Esophagus (tissue), 2 donors: Measurements from ENCODE around the gene HPRT1. TPM values are rescaled to one million over a fixed set of nuclear protein-coding genes. Genes with fewer than 3 reads are reported as not detected.

Experiments
- H3K27ac ChIP-seq, 2 donors: one replicate each; pipeline ENCODE4 v1.5.1; 2013; ENCODE audit warnings: low read depth in 2 of 2, mild to moderate bottlenecking in 2 of 2, inconsistent platforms in 1 of 2, low read length in 1 of 2, moderate library complexity in 1 of 2
- H3K27me3 ChIP-seq, 2 donors: one replicate each; pipeline ENCODE4 v1.6.1; 2013; ENCODE audit warnings: low read length in 2 of 2, control low read depth in 1 of 2, mild to moderate bottlenecking in 1 of 2; ENCODE audit not compliant: insufficient read depth in 2 of 2, control insufficient read depth in 1 of 2
- H3K36me3 ChIP-seq, 2 donors: one replicate each; pipeline ENCODE4 v1.6.1; 2013; ENCODE audit warnings: low read length in 1 of 2; ENCODE audit not compliant: control insufficient read depth in 2 of 2, insufficient read depth in 2 of 2
- H3K4me1 ChIP-seq, 2 donors: one replicate each; pipeline ENCODE4 v1.6.1; 2013; ENCODE audit warnings: low read length in 1 of 2; ENCODE audit not compliant: control insufficient read depth in 2 of 2, insufficient read depth in 2 of 2
- H3K4me3 ChIP-seq, 2 donors: one replicate each; pipeline ENCODE4 v1.5.1; 2013; ENCODE audit warnings: low read length in 2 of 2, mild to moderate bottlenecking in 2 of 2, low read depth in 1 of 2, moderate library complexity in 1 of 2
- H3K9me3 ChIP-seq, 2 donors: one replicate each; pipeline ENCODE4 v1.6.1; 2013; ENCODE audit warnings: mild to moderate bottlenecking in 2 of 2, low read depth in 1 of 2, low read length in 1 of 2, moderate library complexity in 1 of 2; ENCODE audit not compliant: control insufficient read depth in 2 of 2, insufficient read depth in 1 of 2
- WGBS, 2 donors: extraction: QIAGEN DNeasy Blood & Tissue Kit; methylation state at CpG; one replicate each; pipeline ENCODE4 v1.1.7; 2013; 5-methylcytosine and 5-hydroxymethylcytosine counted together
- polyA plus RNA-seq, 2 donors: library from polyadenylated mRNA; stranded (reverse); fragments of 200-250 nt; gene quantifications; one replicate each; pipeline ENCODE4 v1.2.3, GENCODE V29; 2013
- donor health status: healthy with polysubstance abuse.
- donor health status: Bipolar disorder and iron deficiency.

The HPRT1 gene
- polyA plus RNA-seq, 2 donors = 21.4 to 34.3 TPM

GRCh38 chrX:134545510-134545909, 85.5 kb downstream of the HPRT1 start:
- no peak overlapping the region for H3K4me3 ChIP-seq
- peaks cover 0 to 11% of the 10 kb centered on the region in 2 donors for H3K9me3 ChIP-seq
- H3K27ac ChIP-seq = no peak overlapping the region
- WGBS, 2 donors = 69 to 75% methylated on average over 20 of the region's 20 CpGs
- no peaks in the 10 kb centered on the region for H3K36me3 ChIP-seq
- H3K27me3 ChIP-seq = peaks cover 0 to 9% of the 10 kb centered on the region in 2 donors
- H3K4me1 ChIP-seq = peaks cover 0 to 6% of the 10 kb centered on the region in 2 donors

- 66 to 83% methylated on average over 28 to 35 of the region's 35 CpGs for WGBS, 2 donors
- H3K9me3 ChIP-seq = peaks cover 0 to 11% of the 10 kb centered on the region in 2 donors
- no peak overlapping the region for H3K4me3 ChIP-seq
- peaks cover 0 to 11% of the 10 kb centered on the region in 2 donors for H3K27me3 ChIP-seq
- H3K4me1 ChIP-seq = peaks cover 0 to 6% of the 10 kb centered on the region in 2 donors
- no peak overlapping the region for H3K27ac ChIP-seq
- no peaks in the 10 kb centered on the region for H3K36me3 ChIP-seq
These were observed 86.2 kb downstream of the HPRT1 start for GRCh38 chrX:134546187-134546586.

- peaks cover 0 to 11% of the 10 kb centered on the region in 2 donors for H3K27me3 ChIP-seq
- 58 to 65% methylated on average over 7 of the region's 7 CpGs for WGBS, 2 donors
These were observed 87.2 kb downstream of the HPRT1 start for GRCh38 chrX:134547047-134547679.

GRCh38 chrX:134548257-134549201, 88.6 kb downstream of the HPRT1 start:
- Histone ChIP-seq H3K27ac (no peak overlapping the region), H3K4me3 (peak overlapping the region; percentile 41 to 67), H3K9me3 (peaks cover 0 to 11% of the 10 kb centered on the region in 2 donors), H3K27me3 (peaks cover 0 to 11% of the 10 kb centered on the region in 2 donors), H3K4me1 (peaks cover 0 to 6% of the 10 kb centered on the region in 2 donors), H3K36me3 (no peaks in the 10 kb centered on the region)
- WGBS, 2 donors = 6 to 29% methylated on average over 33 of the region's 33 CpGs

More at GRCh38 chrX:134547047-134547679, 87.2 kb downstream of the HPRT1 start:
- Histone ChIP-seq H3K27ac (no peak overlapping the region), H3K9me3 (peaks cover 0 to 11% of the 10 kb centered on the region in 2 donors), H3K4me1 (peaks cover 0 to 6% of the 10 kb centered on the region in 2 donors), H3K36me3 (no peaks in the 10 kb centered on the region), H3K4me3 (no peak overlapping the region)

Other genes starting within 250 kb of the HPRT1 start
- under 1 TPM; 0.29 to 0.31 TPM for gene CCDC160, start 223.0 kb upstream of the HPRT1 start, polyA plus RNA-seq
- 1 to 10 TPM; 5.5 to 5.9 TPM for gene PHF6, start 86.9 kb upstream of the HPRT1 start, polyA plus RNA-seq
- not detected for gene PLAC1, start 198.3 kb downstream of the HPRT1 start, polyA plus RNA-seq